ENCODE measurements around the gene VPS4B. TPM values are rescaled to one million over a fixed set of nuclear protein-coding genes. Genes with fewer than 3 reads are reported as not detected.

The VPS4B gene
- total RNA-seq, 2 donors from 2014 or later = 48.5 to 55.5 TPM

- no peaks in the 10 kb centered on the region for H3K36me3 Mint-ChIP-seq
- no peaks in the 10 kb centered on the region for H3K9me3 Mint-ChIP-seq
- no peak for DNase-seq (ENCODE audit: low spot score in 2 of 2)
- no peak for ATAC-seq
- H3K27ac Mint-ChIP-seq = no peak overlapping the region
Observed at GRCh38 chr18:63440881-63441280, 18.6 kb upstream of the VPS4B start.

- DNase-seq (ENCODE audit: low spot score in 2 of 2) (no peak), ATAC-seq (no peak)
- Mint-ChIP-seq H3K27ac (no peak overlapping the region), H3K36me3 (no peaks in the 10 kb centered on the region), H3K9me3 (no peaks in the 10 kb centered on the region)
Observed at GRCh38 chr18:63440219-63440618, 17.9 kb upstream of the VPS4B start.

DNA sequence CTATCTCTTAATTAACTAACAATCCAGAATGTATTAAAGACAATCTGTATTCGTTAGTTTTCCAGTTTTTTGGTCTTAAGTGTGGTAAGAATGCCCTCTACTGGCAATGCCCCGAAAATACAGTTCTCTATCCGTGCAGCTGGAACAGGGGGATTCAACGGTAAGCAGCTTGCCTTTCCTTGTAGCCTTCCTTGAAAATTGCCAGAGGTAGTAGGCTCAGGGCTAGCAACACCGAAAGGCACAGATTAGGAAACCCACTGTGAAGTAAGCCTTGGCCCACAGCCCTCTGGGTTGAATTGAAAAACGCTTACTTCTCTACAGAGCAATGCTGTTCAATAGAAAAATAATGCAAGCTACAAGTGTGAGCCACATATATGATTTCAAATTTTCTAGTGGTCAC, 17.1 kb upstream of the VPS4B start:
- peak in 1 of 2 donors; percentile 49 for DNase-seq (ENCODE audit: low spot score in 2 of 2)
- Mint-ChIP-seq H3K27ac (no peak overlapping the region), H3K9me3 (no peaks in the 10 kb centered on the region), H3K36me3 (no peaks in the 10 kb centered on the region)
- peak; percentile 52 to 53 for ATAC-seq

DNA sequence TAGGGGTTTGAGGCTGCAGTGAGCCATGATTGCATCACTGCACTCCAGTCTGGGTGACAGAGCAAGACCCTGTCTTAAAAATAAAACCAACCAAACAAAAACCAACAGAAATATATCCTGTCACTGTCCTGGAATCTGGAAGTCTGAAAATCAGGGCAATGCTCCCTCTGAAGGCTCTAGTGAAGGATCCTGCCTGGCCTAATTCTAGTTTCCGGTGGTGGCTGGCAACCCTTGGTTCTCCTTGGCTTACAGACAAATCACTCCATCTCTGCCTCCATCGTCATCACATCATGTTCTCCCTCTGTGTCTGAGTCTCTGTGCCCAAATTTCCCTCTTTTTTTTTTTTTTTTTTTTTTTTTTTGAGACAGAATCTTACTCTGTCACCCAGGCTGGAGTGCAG, 15.9 kb upstream of the VPS4B start:
- ATAC-seq = no peak
- no peak for DNase-seq (ENCODE audit: low spot score in 2 of 2)
- H3K36me3 Mint-ChIP-seq = no peaks in the 10 kb centered on the region
- H3K27ac Mint-ChIP-seq = no peak overlapping the region
- H3K9me3 Mint-ChIP-seq = no peaks in the 10 kb centered on the region

- H3K27ac Mint-ChIP-seq = no peak overlapping the region
- DNase-seq (ENCODE audit: low spot score in 2 of 2) (no peak), ATAC-seq (no peak)
- H3K9me3 Mint-ChIP-seq = no peaks in the 10 kb centered on the region
- H3K36me3 Mint-ChIP-seq = no peaks in the 10 kb centered on the region
Observed at GRCh38 chr18:63433334-63433866, 11.1 kb upstream of the VPS4B start.

DNA sequence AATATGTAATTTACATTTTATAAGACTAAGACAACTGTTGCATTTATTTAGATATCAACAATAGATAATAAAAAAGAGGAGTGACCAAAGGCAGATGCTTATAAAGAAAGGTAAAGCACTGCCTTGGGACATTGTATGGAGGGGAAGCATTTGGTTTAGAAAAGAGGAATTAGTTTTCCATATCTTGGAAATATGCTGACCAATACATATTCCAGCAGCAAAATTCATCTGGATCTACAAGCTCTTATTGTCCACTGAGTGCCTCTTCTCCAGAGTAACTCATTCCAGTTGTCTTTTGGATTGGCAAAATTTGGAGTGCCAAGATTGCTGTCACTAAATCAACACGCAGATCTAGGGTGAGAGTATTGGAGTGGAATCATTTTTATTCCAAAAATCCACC, 8.9 kb upstream of the VPS4B start:
- ATAC-seq (no peak), DNase-seq (ENCODE audit: low spot score in 2 of 2) (no peak)
- H3K9me3 Mint-ChIP-seq = no peaks in the 10 kb centered on the region
- H3K36me3 Mint-ChIP-seq = no peaks in the 10 kb centered on the region
- H3K27ac Mint-ChIP-seq = no peak overlapping the region

- no peaks in the 10 kb centered on the region for H3K36me3 Mint-ChIP-seq
- no peaks in the 10 kb centered on the region for H3K9me3 Mint-ChIP-seq
- ATAC-seq (no peak), DNase-seq (ENCODE audit: low spot score in 2 of 2) (no peak)
- no peak overlapping the region for H3K27ac Mint-ChIP-seq
Observed at GRCh38 chr18:63430526-63430925, 8.2 kb upstream of the VPS4B start.

DNA sequence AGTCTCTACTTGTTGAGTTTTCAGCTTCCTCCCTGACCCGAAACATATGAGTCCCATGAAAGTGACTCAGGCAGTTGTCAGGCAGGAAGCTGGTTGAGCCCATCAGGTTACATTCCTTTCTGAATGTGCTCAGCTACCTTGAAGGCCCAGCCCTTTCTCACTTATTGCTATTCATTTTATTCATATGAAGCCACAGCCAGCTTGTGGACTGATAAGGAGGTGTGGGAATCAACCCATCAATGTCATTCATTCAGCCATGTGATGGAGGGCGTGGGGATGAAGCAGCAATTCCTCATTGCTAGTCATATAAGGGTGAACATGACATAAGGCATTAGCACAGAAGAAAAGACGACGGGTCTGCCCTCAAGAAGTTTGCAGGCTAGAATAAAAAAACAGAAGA, 5.3 kb upstream of the VPS4B start:
- Mint-ChIP-seq H3K27ac (peak overlapping the region in 1 of 2 donors; percentile 84), H3K36me3 (peaks cover 3 to 11% of the 10 kb centered on the region in 2 donors), H3K9me3 (no peaks in the 10 kb centered on the region)
- DNase-seq (ENCODE audit: low spot score in 2 of 2) (no peak), ATAC-seq (peak; percentile 56 to 72)

DNA sequence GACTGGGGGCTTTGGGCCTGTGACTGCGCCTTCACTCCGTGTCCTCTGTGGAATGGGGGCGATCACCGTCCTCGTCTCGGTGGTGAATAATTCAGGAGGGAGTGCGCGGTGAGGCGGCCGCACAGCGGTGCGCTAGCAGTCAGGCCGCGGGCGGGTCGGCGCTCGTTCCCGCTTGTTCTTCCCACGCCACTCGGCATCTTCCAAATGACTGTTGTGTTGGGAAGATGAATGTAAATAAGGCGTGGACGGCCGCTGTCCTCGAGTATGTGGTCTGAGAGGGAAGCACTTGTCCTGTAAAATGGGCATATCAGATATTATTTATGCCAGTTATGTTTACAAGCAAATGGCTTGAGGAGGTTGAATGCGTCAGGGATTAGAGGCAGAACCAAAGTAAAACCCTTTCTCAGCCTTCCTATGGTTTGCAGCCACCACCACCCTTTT, 608 bp upstream of the VPS4B start:
- DNase-seq (ENCODE audit: low spot score in 2 of 2) = no peak
- Mint-ChIP-seq H3K9me3 (no peaks in the 10 kb centered on the region), H3K27ac (peak overlapping the region; percentile 92 to 95), H3K36me3 (peaks cover 9 to 23% of the 10 kb centered on the region in 2 donors)
- peak; percentile 50 to 52 for ATAC-seq

GRCh38 chr18:63421514-63421913, 762 bp downstream of the VPS4B start:
- Mint-ChIP-seq H3K36me3 (peaks cover 9 to 23% of the 10 kb centered on the region in 2 donors), H3K9me3 (no peaks in the 10 kb centered on the region), H3K27ac (peak overlapping the region; percentile 92 to 95)
- DNase-seq (ENCODE audit: low spot score in 2 of 2) (no peak), ATAC-seq (no peak)

- peak overlapping the region in 1 of 2 donors; percentile 4 for H3K27ac Mint-ChIP-seq
Observed at GRCh38 chr18:63412953-63413352, 9.3 kb downstream of the VPS4B start.

DNA sequence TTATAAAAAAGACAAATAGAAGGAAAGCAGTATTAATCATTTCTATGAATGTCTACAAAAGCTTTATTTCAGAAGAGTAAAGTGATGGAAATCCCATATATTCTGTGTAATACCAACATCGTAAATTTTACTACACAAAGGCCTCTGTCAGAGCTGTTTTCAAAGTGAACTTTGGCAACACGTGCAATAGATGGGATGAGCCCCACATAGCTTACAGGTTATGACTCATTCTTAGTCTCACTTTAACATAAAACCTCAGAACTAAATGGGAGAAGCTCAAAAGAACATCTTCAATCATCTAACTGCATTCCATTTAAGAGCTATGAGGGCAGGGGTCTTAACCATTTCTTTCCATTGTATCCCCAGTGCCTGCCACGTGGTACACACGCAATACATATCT, 11.5 kb downstream of the VPS4B start:
- Mint-ChIP-seq H3K27ac (peak overlapping the region in 1 of 2 donors; percentile 49), H3K36me3 (peaks cover 6 to 40% of the 10 kb centered on the region in 2 donors), H3K9me3 (no peaks in the 10 kb centered on the region)
- no peak for DNase-seq (ENCODE audit: low spot score in 2 of 2)
- ATAC-seq = peak; percentile 84 to 85

More at GRCh38 chr18:63412953-63413352, 9.3 kb downstream of the VPS4B start:
- Mint-ChIP-seq H3K9me3 (no peaks in the 10 kb centered on the region), H3K36me3 (peaks cover 0 to 29% of the 10 kb centered on the region in 2 donors)
- ATAC-seq (no peak), DNase-seq (ENCODE audit: low spot score in 2 of 2) (no peak)

GRCh38 chr18:63409301-63409700, 13.0 kb downstream of the VPS4B start:
- peaks cover 6 to 43% of the 10 kb centered on the region in 2 donors for H3K36me3 Mint-ChIP-seq
- H3K27ac Mint-ChIP-seq = no peak overlapping the region
- ATAC-seq (peak; percentile 50 to 59), DNase-seq (ENCODE audit: low spot score in 2 of 2) (no peak)
- H3K9me3 Mint-ChIP-seq = no peaks in the 10 kb centered on the region

DNA sequence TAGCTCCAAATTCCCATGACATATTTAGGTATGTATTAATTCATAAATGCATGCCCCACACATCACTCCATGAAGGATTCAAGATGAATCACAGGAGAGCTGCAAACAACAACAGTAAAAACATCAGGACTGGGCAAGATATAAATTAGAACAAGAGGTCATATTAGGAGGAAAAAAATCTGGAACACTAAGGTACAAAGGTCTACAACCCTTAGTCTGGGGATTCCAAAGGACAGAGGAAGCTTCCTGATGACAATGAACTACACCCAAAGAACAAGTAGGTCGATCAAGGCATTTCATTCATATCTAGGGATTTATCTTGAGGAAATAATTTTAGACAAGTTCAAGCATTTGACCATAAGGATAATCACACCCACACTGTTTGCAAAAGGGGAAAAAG, 14.5 kb downstream of the VPS4B start:
- Mint-ChIP-seq H3K36me3 (peaks cover 11 to 45% of the 10 kb centered on the region in 2 donors), H3K27ac (peak overlapping the region in 1 of 2 donors; percentile 27), H3K9me3 (no peaks in the 10 kb centered on the region)
- DNase-seq (ENCODE audit: low spot score in 2 of 2) (no peak), ATAC-seq (no peak)

GRCh38 chr18:63405986-63406385, 16.3 kb downstream of the VPS4B start:
- Mint-ChIP-seq H3K36me3 (peaks cover 11 to 48% of the 10 kb centered on the region in 2 donors), H3K27ac (no peak overlapping the region), H3K9me3 (no peaks in the 10 kb centered on the region)
- ATAC-seq (no peak), DNase-seq (ENCODE audit: low spot score in 2 of 2) (no peak)

- peaks cover 11 to 50% of the 10 kb centered on the region in 2 donors for H3K36me3 Mint-ChIP-seq
- H3K9me3 Mint-ChIP-seq = no peaks in the 10 kb centered on the region
- DNase-seq (ENCODE audit: low spot score in 2 of 2) (no peak), ATAC-seq (no peak)
- H3K27ac Mint-ChIP-seq = no peak overlapping the region
Observed at GRCh38 chr18:63402246-63403162, 19.8 kb downstream of the VPS4B start.

GRCh38 chr18:63399300-63399699, 23.0 kb downstream of the VPS4B start:
- DNase-seq (ENCODE audit: low spot score in 2 of 2) (no peak), ATAC-seq (no peak)
- Mint-ChIP-seq H3K27ac (no peak overlapping the region), H3K9me3 (no peaks in the 10 kb centered on the region), H3K36me3 (peaks cover 5 to 36% of the 10 kb centered on the region in 2 donors)

Measured in activated naive CD4-positive, alpha-beta T cell treated with anti-CD3 and anti-CD28 coated beads, Interleukin-2, amount 50 U/mL, for 72 hours (primary cell).